Brain microvascular endothelial cell (primary cell): ENCODE results near the gene PTPRU.

ENCODE experiments used
- DNase-seq: peaks from one replicate; pipeline ENCODE4 v3.0.0-alpha.2; 2020
- H3K27ac ChIP-seq: fragments of 250-450 bp; sonication (Bioruptor Pico); 2 replicates; pipeline ENCODE4 v1.5.1; 2020; ENCODE audit warnings: mild to moderate bottlenecking, moderate library complexity
- H3K27me3 ChIP-seq: fragments of 250-450 bp; sonication (Bioruptor Pico); replicated peaks from 2 replicates; pipeline ENCODE4 v1.5.1; 2020; ENCODE audit warnings: mild to moderate bottlenecking
- H3K36me3 ChIP-seq: fragments of 250-450 bp; sonication (Bioruptor Pico); replicated peaks from 2 replicates; pipeline ENCODE4 v1.5.1; 2020; ENCODE audit warnings: mild to moderate bottlenecking
- H3K4me3 ChIP-seq: 2 replicates; pipeline ENCODE4 v1.5.1; 2011; ENCODE audit warnings: low read depth, mild to moderate bottlenecking, control low read depth, low read length, moderate library complexity
- CTCF ChIP-seq: IDR thresholded peaks from 2 replicates; pipeline ENCODE4 v1.5.1; 2011; ENCODE audit warnings: low read depth, mild to moderate bottlenecking, moderate library complexity, low read length, control low read depth, inconsistent platforms; ENCODE audit errors: missing control alignments
- in situ Hi-C: cut with HindIII; loops from 2 replicates; pipeline ENCODE4 v1.10.0; 2017; ENCODE audit warnings: low sequenced_read_pairs, low pct_ligation_motif_present

Gene PTPRU

DNA sequence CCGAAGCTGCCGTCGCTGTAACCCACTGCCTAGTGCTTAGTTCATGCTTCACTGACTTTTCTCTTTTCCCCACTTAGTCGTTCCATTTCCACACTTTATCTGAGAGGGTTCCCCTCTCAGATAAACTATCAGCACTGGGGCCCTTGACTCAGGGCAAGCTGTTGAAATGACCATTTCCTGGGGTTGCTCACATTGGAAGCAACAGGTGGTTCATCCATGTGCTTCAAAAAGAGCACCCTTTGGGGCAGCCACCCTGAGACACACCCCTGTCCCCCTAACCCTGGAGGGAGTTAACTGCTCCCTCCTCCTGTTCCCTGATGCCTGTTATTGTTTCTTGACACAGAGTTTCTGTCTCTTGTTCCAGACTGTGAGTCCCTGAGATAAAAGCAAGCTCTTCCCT, 107.2 kb downstream of the PTPRU start:
- Histone ChIP-seq H3K36me3 (no peaks in the 10 kb centered on the region), H3K4me3 (no peak overlapping the region), H3K27me3 (peaks cover 21% of the 10 kb centered on the region), H3K27ac (no peak overlapping the region)
- TF ChIP-seq CTCF = no peak
- in situ Hi-C loops = no loop called here
- no peak for DNase-seq

- Histone ChIP-seq H3K27ac (no peak overlapping the region), H3K4me3 (no peak overlapping the region), H3K36me3 (no peaks in the 10 kb centered on the region), H3K27me3 (peaks cover 21% of the 10 kb centered on the region)
- in situ Hi-C loops = no loop called here
- no peak for TF ChIP-seq CTCF
- no peak for DNase-seq
These were observed 107.6 kb downstream of the PTPRU start for GRCh38 chr1:29343908-29344307.

GRCh38 chr1:29344336-29344735, 108.0 kb downstream of the PTPRU start:
- in situ Hi-C loops = no loop called here
- H3K4me3 ChIP-seq = no peak overlapping the region
- H3K27ac ChIP-seq = no peak overlapping the region
- no peak for DNase-seq
- no peak for TF ChIP-seq CTCF
- peaks cover 21% of the 10 kb centered on the region for H3K27me3 ChIP-seq
- no peaks in the 10 kb centered on the region for H3K36me3 ChIP-seq

- in situ Hi-C loops = no loop called here
- TF ChIP-seq CTCF = no peak
- Histone ChIP-seq H3K27me3 (peaks cover 21% of the 10 kb centered on the region), H3K4me3 (no peak overlapping the region), H3K27ac (no peak overlapping the region), H3K36me3 (no peaks in the 10 kb centered on the region)
- no peak for DNase-seq
These were observed 110.3 kb downstream of the PTPRU start for GRCh38 chr1:29346576-29346975.

DNA sequence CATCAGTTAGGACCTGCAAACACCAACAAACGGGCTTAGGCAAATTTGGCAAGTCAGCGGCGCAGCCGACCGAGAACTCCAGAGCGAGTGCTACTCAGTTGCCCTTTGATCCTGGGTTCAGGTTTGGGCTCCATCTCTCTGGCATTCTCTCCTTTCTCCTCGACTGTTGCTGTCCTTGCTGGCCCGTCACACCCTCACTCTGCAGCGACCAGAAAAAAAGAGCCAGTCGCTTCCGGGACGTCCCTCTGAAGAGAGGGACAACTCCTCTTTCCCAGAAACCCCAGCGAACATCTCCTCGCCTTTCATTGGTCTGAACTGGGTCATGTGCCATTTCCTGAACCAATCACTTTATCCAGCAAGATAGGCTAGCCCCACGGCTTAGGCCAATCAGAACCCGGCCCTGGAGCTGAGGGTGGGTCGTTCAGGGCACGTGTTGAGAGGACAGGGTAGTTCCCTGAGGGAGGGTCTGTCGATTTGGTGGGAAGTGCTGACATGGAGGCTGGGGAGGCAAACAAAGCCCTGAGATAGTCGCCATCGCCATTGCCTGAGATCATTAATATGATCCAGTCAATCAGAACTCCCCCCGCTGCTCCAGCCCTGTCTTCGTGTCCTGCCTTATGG, 113.7 kb downstream of the PTPRU start:
- H3K36me3 ChIP-seq = no peaks in the 10 kb centered on the region
- in situ Hi-C loops = no loop called here

More for the DNA sequence above, 113.7 kb downstream of the PTPRU start:
- Histone ChIP-seq H3K27ac (no peak overlapping the region), H3K27me3 (peaks cover 6% of the 10 kb centered on the region), H3K4me3 (no peak overlapping the region)
- DNase-seq = no peak
- TF ChIP-seq CTCF = no peak
